ENCODE data around the gene WWC2. TPM values are rescaled to one million over a fixed set of nuclear protein-coding genes. Genes with fewer than 3 reads are reported as not detected.

WWC2 gene
- total RNA-seq, 4 donors from 2014 or later, result 26.9 to 45.9 (median 41.4) TPM

GRCh38 chr4:183285886-183286285, 186.8 kb downstream of the WWC2 start:
- no peak for TF ChIP-seq CTCF (IDR thresholded peaks at IDR 0.05)
- TF ChIP-seq POLR2A (IDR thresholded peaks at IDR 0.05), result no peak
- no peaks in the 10 kb centered on the region for H3K36me3 ChIP-seq
- intact Hi-C loops (cut with DNase I; ENCODE audit: low total_unique reads), result no loop called here

GRCh38 chr4:183286590-183287308, 187.7 kb downstream of the WWC2 start:
- Histone ChIP-seq H3K4me3 (no peak overlapping the region), H3K4me1 (no peaks in the 10 kb centered on the region), H3K9me3 (no peaks in the 10 kb centered on the region), H3K36me3 (no peaks in the 10 kb centered on the region), H3K27me3 (no peaks in the 10 kb centered on the region), H3K27ac (no peak overlapping the region)
- TF ChIP-seq POLR2A (IDR thresholded peaks at IDR 0.05) (no peak), CTCF (IDR thresholded peaks at IDR 0.05) (no peak)
- intact Hi-C loops (cut with DNase I; ENCODE audit: low total_unique reads), result no loop called here
- no peak for DNase-seq

More at GRCh38 chr4:183285886-183286285, 186.8 kb downstream of the WWC2 start:
- no peak for DNase-seq
- Histone ChIP-seq H3K27ac (no peak overlapping the region), H3K9me3 (no peaks in the 10 kb centered on the region), H3K4me3 (no peak overlapping the region), H3K4me1 (no peaks in the 10 kb centered on the region), H3K27me3 (no peaks in the 10 kb centered on the region)

- no peak for TF ChIP-seq POLR2A (IDR thresholded peaks at IDR 0.05)
- no peak for TF ChIP-seq CTCF (IDR thresholded peaks at IDR 0.05)
Observed at GRCh38 chr4:183287309-183287659, 188.2 kb downstream of the WWC2 start.

GRCh38 chr4:183287677-183288076, 188.6 kb downstream of the WWC2 start:
- DNase-seq, result no peak
- Histone ChIP-seq H3K9me3 (no peaks in the 10 kb centered on the region), H3K36me3 (no peaks in the 10 kb centered on the region), H3K27ac (no peak overlapping the region), H3K4me1 (no peaks in the 10 kb centered on the region), H3K27me3 (no peaks in the 10 kb centered on the region), H3K4me3 (no peak overlapping the region)
- TF ChIP-seq CTCF (IDR thresholded peaks at IDR 0.05), result no peak
- no peak for TF ChIP-seq POLR2A (IDR thresholded peaks at IDR 0.05)
- intact Hi-C loops (cut with DNase I; ENCODE audit: low total_unique reads), result no loop called here

More at GRCh38 chr4:183287309-183287659, 188.2 kb downstream of the WWC2 start:
- no peak for DNase-seq
- Histone ChIP-seq H3K9me3 (no peaks in the 10 kb centered on the region), H3K27me3 (no peaks in the 10 kb centered on the region), H3K27ac (no peak overlapping the region), H3K4me1 (no peaks in the 10 kb centered on the region), H3K36me3 (no peaks in the 10 kb centered on the region), H3K4me3 (no peak overlapping the region)
- intact Hi-C loops (cut with DNase I; ENCODE audit: low total_unique reads), result no loop called here

- intact Hi-C loops (cut with DNase I; ENCODE audit: low total_unique reads), result no loop called here
- no peak for DNase-seq
- Histone ChIP-seq H3K27ac (no peak overlapping the region), H3K4me3 (no peak overlapping the region), H3K9me3 (no peaks in the 10 kb centered on the region), H3K36me3 (no peaks in the 10 kb centered on the region), H3K27me3 (no peaks in the 10 kb centered on the region), H3K4me1 (no peaks in the 10 kb centered on the region)
- TF ChIP-seq POLR2A (IDR thresholded peaks at IDR 0.05) (no peak), CTCF (IDR thresholded peaks at IDR 0.05) (no peak)
Observed at GRCh38 chr4:183288955-183289354, 189.9 kb downstream of the WWC2 start.

Measured in uterus (tissue), 4 donors.